Stimulated activated CD8-positive, alpha-beta memory T cell treated with anti-CD3 and anti-CD28 coated beads, Interleukin-4, amount 100 ng/mL, for 1 hour (primary cell): ENCODE measurements around the gene DCTN2.
"Not testable (repeated sequence)": the region's sequence is repeated elsewhere in the genome, so short reads cannot be mapped to it uniquely, and the experiment has no call there.

ENCODE experiments used
- DNase-seq, 2 donors: peaks; one replicate each; pipeline ENCODE4 v3.0.0-alpha.2; 2020; ENCODE audit warnings: low read depth in 2 of 2, low spot score in 1 of 2

Gene DCTN2

GRCh38 chr12:57577981-57578758, 31.2 kb upstream of the DCTN2 start:
- no peak for DNase-seq

- DNase-seq: no peak
These were observed 29.7 kb upstream of the DCTN2 start for GRCh38 chr12:57576613-57577160.

GRCh38 chr12:57575771-57576612, 29.0 kb upstream of the DCTN2 start:
- no peak for DNase-seq

GRCh38 chr12:57574795-57575194, 27.8 kb upstream of the DCTN2 start:
- no peak for DNase-seq

GRCh38 chr12:57571926-57572762, 25.2 kb upstream of the DCTN2 start:
- DNase-seq: no peak

DNA sequence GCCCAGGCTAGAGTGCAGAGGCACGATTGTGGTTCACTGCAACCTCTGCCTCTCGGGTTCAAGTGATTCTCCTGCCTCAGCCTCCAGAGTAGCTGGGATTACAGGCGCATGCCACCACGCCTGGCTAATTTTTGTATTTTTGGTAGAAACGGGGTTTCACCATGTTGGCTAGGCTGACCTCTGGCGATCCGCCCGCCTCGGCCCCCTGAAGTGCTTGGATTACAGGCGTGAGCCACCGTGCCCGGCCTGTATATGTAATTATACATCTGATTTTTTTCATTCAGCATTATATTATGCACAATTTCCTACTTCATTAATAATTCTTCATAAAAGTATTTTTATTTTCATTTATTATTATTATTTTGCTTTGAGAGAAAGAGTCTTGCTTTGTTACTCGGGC, 23.4 kb upstream of the DCTN2 start:
- DNase-seq: not testable (repeated sequence)

DNA sequence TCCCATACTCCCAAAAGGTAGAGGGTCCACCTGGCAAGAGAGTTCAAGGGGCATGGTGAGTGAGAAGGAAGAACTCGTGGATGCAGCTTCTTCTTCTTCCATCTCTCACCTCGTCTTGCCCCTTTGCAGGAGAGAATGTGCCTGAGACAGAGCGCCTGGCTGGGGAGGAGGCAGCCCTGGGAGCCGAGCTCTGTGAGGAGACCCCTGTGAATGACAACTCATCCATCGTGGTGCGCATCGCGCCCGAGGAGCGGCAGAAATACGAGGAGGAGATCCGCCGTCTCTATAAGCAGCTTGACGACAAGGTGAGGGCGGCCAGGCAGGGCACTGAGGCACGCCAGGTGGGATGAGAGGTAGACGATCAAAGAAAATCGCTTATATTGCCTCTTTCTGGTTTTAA, 22.9 kb upstream of the DCTN2 start:
- DNase-seq: no peak

- no peak for DNase-seq
These were observed 21.8 kb upstream of the DCTN2 start for GRCh38 chr12:57568838-57569237.

- DNase-seq: no peak
These were observed 17.3 kb upstream of the DCTN2 start for GRCh38 chr12:57564178-57564740.

DNA sequence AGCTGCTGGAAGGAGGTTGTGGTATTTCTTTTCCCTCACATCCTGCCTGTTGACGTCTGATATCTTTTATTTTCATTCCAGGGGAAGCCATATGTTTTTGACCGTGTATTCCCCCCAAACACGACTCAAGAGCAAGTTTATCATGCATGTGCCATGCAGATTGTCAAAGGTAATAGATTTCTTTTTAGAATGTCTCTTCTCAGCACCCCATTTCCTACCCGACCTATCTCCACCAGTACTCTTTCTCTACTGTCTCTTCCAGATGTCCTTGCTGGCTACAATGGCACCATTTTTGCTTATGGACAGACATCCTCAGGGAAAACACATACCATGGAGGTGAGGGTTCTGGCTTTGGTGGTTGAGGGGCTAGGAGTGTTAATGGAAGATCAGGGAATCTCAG, 16.4 kb upstream of the DCTN2 start:
- DNase-seq: no peak

DNA sequence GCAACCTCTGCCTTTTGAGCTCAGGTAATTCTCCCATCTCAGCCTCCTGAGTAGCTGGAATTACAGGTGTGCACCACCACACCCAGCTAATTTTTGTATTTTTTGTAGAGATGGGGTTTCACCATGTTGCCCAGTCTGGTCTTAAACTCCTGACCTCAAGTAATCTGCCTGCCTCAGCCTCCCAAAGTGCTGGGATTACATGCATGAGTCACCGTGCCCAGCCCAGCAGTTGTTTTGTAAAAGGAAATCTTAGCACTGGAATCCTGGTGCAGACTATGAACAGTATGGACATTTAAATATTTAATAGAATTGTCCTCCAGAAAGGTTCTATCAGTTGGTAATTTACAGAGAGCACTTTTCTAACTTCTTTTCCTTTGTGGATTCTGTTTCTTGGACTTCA, 14.1 kb upstream of the DCTN2 start:
- not testable (repeated sequence) for DNase-seq

DNA sequence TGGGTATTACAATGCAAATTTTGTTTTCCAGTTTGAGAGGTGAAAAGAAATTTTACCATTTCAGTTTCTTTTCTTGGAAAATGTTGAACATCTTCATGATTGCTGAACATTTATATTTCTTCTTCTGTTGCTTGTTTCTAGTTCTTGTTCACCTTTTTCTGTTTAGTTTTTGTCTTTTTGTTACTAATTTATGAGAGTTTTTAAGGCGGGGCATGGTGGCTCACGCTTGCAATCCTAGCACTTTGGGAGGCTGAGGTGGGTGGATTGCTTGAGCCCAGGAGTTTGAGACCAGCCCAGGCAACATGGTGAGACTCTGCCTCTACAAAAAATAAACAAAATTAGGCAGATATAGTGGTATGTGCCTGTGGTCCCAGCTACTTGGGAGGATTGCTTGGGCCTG, 13.5 kb upstream of the DCTN2 start:
- DNase-seq: no peak

DNA sequence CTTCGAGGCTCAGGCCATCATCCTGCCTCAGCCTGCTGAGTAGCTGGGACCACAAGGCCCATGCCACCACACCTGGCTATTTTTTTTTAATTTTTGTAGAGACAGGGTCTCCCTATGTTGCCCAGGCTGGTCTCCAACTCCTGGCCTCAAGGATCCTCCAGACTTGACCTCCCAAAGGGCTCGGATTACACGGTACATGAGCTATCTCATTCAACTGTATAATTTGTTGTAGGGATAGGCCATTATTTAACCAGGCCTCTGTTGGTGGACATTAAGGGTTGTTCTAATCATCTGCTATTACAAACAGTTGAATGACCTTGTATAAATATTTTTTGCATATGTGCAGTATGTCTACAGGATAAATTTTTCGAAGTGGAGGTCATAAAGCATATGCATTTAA, 11.9 kb upstream of the DCTN2 start:
- DNase-seq: no peak

- no peak for DNase-seq
These were observed 7.9 kb upstream of the DCTN2 start for GRCh38 chr12:57554897-57555296.

DNA sequence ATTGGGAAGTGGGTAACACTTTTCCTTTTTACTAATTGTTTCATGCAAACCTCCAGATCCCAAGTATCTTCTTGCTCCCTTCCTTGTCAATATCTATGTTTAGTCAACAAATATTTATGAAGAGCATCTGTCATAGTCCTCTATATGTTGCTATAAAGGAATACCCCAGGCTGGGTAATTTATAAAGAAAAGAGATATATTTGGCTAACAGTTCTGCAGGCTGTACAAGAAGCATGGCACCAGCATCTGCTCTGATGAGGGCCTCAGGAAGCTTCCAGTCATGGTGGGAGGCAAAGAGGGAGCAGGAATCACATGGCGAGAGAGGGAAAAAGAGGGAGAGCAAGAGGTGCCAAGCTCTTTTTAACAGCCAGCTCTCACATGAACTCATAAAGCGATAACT, 7.5 kb upstream of the DCTN2 start:
- DNase-seq: no peak

GRCh38 chr12:57553343-57554202, 6.6 kb upstream of the DCTN2 start:
- DNase-seq: no peak

GRCh38 chr12:57552835-57553313, 5.9 kb upstream of the DCTN2 start:
- no peak for DNase-seq

- no peak for DNase-seq
These were observed 5.3 kb upstream of the DCTN2 start for GRCh38 chr12:57552306-57552651.

GRCh38 chr12:57551637-57552305, 4.8 kb upstream of the DCTN2 start:
- no peak for DNase-seq
